AML-193 (cell line): ENCODE data around the gene TPST1.
"Not testable (repeated sequence)": the region's sequence is repeated elsewhere in the genome, so short reads cannot be mapped to it uniquely, and the experiment has no call there.

Source experiments
- DNase-seq, 2 experiments: peaks; one replicate each; lab custom pipeline; 2025; lab: John Stamatoyannopoulos, UW

The TPST1 gene

DNA sequence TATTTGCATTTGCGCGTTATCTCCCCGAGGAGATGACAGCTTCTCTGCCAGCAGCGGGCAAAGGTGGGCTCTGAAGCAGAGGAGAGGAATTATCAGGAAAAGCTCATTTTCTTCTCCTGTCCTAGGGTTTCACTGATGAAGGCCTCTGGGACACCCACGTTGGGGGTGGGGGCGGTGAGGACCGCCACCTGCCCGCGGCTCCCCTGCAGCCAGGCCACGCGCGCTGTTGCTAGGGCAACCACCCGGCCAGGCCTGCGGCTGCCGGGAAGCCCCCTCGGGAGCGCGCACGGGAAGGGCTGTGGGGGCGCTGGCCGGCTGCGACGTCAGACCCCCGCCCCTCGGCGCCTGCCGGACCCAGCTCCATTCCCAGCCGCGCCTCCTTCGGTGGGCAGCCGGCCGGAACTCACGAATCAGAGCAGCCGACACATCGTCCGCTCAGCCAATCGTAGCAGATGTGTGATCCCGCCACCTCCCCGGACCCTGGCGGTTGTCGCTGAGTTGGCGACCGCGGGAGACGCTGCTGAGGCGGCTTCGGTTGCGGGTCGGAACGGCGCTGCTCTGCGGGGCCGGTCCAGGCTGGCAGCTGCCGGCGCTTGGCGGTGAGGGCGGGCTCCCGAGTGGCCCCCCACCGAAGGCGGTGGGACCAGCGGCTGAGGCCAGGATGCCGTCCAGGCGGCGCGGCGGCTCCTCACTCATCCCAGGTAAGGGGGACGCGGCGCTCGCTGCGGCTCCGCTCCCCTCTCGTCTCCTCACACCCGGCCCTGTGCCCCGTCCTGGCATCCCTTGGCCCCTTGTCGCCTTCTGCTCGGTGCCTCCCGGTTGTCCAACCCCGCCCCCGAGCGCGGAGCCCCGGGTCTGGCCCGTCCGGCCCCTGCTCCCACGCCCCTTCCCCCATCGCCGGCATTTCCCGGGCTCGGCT, at the start of gene TPST1:
Gene TPST1 (plus strand): TSS at position 513 of the 919 bp plus-strand sequence. CDS start 35,092 bp downstream, outside the sequence.
- peak; percentile 64 for DNase-seq

DNA sequence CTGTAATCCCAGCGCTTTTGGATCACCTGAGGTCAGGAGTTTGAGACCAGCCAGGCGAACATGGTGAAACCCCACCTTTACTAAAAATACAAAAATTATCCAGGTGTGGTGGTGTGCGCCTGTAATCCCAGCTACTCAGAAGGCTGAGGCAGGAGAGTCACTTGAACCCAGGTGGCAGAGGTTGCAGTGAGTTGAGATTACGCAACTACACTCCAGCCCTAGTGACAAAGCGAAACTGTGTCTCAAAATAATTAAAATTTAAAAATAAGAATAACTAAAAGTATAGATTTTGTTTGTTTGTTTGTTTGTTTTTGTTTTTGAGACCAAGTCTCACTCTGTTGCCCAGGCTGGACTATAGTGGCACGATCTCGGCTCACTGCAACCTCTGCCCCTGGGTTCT, 49.1 kb upstream of the TPST1 start:
- DNase-seq, result not testable (repeated sequence)

DNA sequence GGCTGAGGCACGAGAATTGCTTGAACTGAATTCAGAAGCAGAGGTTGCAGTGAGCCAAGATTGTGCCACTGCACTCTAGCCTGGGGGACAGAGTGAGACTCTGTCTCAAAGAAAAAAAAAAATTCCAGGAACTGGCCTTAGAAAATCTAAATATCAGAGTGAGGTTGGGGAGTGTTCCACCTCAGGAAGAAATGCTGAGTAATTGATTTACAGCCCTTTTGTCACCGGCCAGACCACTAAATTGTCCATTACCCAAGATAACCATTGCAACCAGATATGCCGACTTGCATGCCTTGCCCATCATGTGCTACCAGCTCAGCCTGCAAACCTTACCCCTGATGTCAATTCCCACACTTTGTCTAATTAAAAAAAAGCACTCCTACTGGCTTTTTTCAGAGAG, 48.1 kb upstream of the TPST1 start:
- DNase-seq, result no peak

DNA sequence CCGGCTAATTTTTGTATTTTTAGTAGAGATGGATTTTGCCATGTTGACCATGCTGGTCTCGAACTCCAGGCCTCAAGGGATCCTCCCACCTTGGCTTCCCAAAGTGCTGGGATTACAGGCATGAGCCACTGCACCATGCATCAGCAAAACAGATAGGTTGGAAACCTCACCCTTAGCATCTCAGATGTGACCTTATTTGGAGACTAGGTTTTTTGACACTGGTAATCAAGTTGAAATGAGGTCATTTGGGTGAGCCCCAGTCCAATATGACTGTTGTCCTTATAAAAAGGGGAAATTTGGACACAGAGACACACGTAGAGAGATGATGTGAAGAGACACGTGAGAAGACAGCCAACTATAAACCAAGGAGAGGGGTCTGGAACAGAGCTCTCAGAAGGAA, 42.5 kb upstream of the TPST1 start:
- no peak for DNase-seq

DNA sequence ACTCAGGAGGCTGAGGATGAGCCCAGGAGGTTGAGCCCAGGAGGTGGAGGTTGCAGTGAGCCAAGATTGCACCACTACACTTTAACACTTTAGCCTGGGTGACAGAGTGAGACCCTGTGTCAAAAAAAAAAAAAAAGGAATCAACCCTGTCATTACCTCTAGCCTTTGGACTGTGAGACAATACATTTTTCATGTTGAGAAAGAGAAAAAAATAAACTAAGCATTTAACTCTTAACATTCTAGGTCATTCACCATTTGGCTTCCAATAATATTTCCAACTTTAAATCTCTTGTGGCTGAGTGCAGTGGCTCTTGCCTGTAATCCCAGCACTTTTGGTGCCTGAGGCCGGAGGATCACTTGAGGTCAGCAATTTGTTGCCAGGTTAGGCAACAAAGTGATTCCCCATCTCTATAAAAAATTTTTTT, 41.9 kb upstream of the TPST1 start:
- DNase-seq, result no peak

DNA sequence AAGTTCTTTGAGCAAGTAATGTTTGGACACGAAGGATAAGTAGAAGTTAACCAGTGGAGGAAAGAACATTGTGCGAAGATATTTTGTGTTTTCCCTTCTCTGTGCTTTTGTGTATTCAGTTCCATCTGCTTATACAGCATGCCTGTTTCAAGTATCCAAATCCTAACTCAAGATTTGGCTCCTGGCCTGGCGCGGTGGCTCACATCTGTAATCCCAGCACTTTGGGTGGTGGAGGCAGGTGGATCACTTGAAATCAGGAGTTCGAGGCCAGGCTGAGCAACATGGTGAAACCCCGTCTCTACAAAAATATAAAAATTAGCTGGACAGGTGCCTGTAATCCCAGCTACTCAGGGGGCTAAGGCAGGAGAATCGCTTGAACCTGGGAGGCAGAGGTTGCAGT, 40.8 kb upstream of the TPST1 start:
- no peak for DNase-seq

DNA sequence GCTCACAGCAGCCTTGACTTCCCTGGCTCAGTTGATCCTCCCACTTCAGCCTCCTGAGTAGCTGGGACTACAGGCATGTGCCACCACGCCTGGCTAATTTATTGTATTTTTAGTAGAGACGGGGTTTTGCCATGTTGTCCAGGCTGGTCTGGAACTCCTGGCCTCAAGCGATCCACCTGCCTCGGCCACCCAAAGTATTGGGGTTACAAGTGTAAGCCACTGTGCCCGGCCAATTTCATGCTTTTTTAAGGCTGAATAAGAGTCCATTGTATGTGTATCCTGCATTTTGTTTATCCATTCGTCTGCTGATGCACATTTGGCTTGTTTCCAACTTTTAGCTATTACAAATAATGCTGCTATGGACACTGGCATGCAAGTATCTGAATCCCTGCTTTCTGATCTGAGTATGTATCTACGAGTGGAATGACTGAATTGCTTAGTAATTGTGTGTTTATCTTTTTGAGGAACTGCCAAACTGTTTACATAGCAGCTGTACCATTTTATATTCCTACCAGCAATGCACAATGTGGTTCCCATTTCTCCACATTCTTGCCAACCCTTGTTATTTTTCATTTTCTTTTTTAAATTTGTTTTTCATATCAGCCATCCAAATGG, 37.3 kb upstream of the TPST1 start:
- DNase-seq, result no peak

DNA sequence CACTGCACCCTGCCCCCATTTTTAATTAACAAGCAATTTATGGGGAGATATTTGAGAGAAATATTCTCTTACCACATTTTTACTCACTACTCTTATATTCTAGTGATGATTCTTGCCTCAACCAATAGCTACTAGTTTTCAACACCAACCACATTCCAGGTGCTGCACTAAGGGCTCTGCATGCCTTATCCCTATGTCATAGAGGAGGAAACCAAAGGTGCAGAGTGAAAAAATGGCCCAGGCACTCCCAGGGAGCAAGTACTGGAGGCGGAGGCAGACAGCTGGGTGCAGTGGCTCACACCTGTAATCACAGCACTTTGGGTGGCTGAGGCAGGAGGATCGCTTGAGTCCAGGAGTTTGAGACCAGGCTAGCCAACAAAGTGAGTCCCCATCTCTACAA, 35.5 kb upstream of the TPST1 start:
- DNase-seq, result no peak

DNA sequence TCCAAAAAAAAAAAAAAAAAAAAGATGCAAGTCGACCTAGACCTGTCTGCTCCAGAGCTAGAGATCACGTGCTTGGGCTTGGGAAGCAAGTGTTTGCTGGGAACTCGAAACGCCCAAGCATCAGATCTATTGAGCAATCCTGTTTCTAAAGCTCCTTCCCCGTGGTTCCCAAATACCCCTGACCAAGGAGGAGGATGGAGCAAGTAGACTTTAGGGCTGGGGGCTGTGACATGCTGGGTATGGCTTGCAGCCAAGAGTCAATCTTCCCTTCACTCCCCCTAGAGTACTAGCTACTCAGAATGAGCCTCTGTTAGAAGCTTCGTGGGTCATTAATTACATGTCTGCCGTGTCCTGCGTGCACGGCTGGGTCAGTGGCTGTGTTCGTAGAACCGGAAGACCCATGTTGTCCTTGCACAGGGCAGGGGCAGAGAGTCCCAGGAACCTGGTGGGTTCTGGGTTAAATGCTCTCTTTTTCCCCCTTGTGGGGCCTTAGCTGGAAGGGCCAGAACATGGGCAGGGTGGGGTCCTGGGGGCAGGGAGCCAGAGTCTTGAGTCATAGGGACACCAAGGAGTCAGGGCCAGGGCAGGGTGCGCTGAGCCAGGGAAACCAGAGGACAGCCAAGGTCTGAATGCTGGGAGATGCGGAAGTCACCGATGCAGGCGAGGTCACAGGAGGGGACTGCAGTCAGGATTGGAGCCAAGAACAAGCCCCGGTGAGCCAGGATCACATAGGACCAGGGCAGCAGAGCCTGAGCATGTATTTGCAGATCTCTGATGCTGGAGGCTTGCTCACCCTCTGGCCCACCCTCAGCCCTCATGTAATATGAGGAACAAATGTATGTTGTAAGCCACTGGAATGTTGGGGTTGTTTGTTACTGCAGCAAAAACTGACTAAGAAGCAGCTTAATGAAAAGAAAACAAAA, 34.6 kb upstream of the TPST1 start:
- DNase-seq, result no peak

DNA sequence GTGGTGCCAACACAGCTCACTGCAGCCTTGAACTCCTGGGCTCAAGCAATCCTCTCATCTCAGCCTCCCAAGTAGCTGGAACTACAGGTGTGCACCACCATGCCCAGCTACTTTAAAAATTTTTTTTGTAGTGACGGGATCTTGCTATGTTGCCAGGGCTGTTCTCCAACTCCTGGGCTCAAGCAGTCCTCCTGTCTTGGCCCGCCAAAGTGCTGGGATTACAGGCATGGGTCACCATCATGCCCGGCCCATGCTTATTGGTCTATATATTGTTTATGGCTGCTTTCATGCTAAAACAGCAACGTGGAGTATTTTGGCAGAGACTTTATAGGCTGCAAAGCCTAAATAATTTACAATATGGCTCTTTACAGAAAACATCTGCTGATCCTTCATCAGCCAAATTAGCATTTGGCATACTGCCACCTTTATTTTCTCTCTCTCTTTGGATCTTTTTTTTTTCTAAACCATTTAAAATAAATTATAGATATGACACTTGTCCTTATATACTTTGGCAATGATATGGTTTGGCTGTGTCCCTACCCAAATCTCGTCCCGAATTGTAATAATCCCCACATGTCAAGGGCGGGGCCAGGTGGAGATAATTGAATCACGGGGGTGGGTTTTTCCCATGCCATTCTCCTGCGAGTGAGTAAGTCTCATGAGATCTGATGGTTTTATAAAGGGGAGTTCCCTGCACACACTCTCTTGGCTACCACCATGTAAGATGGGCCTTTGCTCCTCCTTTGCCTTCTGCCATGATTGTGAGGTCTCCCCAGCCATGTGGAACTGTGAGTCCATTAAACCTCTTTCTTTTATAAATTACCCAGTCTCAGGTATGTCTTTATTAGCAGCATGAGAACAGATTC, 32.4 kb upstream of the TPST1 start:
- not testable (repeated sequence) for DNase-seq

DNA sequence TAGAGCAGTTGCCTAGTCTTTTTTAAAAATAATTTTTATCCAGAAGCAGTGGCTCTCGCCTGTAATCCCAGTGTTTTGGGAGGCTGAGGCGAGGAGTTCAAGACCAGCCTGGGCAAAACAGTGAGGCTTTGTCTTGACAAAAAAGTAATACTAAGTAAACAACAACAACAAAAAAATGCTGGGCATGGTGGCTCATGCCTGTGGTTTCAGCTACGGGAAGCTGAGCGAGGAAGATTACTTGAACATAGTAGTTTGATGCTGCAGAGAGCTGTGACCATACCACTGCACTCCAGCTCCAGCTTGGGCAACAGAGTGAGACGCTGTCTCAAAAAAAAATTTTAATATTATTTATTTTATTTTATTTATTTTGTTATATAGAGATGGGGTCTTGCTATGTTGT, 31.3 kb upstream of the TPST1 start:
- DNase-seq, result no peak

DNA sequence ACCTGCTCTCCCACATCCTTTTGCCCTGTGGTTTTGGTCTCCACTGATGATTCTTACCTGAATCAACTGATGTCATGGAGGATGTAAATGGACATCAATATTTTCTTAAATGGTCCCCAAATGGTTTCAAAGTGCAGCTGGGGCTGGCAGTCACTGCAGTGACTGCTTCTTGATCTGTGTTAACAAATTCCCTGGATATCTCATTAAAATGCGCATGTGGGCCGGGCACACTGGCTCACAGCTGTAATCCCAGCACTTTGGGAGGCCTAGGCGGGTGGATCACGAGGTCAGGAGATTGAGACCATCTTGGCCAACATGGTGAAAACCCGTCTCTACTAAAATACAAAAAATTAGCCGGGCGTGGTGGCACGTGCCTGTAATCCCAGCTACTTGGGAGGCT, 30.1 kb upstream of the TPST1 start:
- DNase-seq, result not testable (repeated sequence)

DNA sequence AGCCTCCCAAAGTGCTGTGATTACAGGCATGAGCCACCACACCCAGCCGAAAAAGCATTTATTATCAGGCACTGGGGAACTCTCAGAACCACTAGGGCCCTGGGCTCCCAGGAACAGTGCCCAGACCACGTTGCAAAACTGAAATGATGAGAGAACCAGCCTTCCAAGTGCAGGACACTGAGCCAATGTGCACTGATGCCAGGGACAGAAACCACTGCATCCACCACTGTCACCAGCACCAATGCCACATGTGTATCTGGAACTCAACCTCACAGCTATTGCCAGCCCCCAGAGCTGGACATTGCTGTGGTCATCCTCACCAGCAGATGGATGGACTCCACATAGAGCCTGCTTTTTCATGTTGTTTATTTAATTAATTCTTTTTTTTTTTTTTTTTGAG, 28.2 kb upstream of the TPST1 start:
- no peak for DNase-seq

DNA sequence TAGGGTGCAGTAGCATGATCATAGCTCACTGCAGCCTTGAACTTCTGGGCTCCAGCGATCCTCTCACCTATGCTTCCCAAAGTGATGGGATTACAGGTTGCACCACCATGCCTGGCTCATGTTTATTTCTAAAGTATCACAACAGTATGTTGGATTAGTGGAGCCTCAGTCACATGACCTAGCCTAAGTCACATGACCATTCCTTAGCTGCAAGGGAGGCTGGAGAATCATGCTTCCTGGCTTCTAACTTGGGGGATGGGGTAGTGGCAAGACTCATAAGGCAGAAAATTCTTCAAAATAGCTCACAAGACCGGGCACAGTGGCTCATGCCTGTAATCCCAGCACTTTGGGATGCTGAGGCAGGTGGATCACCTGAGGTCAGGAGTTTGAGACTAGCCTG, 26.9 kb upstream of the TPST1 start:
- no peak for DNase-seq

DNA sequence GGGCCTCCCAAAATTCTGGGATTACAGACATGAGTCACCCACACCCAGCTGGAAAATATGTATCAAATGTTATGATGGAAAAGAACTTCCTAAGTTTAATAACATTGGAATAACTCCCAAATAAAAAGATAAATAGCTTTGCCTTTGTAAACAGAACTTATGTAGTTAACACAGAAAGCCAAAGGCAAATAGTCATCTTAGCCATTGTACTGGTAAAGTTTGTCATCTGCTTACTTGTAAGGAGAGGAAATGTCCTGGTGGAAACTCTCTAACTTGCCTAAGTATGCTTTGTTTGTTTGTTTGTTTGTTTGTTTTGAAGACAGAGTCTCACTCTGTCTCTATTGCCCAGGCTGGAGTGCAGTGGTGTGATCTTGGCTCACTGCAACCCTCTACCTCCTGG, 23.8 kb upstream of the TPST1 start:
- no peak for DNase-seq

DNA sequence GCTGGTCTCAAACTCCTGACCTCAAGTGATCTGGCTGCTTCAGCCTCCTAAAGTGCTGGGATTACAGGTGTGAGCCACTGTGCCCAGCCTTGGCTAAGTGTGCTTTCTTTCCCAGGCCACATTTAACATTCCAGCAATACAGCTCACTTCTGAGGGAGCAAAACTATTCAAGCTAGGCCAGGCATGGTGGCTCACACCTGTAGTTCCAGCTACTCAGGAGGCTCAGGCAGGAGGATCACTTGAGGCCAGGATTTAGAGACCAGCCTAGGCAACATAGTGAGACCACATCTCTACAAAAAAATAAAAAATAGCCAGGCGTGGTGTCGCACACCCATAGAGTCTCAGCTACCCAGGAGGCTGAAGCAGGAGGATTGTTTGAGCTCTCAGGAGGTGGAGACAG, 23.3 kb upstream of the TPST1 start:
- DNase-seq, result no peak

DNA sequence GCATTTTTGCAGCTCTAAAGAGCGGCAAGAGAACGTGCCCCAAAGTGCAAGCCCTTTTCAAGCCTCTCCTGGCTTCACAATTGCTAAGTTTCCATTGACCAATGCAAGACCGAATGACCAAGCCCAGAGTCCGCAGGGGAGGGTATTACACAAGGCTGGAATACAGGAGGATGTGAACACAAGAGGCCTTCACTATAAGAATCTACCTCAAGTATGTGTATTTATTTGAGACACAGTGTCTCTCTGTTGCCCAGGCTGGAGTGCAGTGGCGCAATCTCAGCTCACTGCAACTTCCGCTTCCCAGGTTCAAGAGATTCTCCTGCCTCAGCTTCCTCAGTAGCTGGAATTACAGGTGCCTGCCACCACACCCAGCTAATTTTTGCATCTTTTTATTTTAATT, 22.2 kb upstream of the TPST1 start:
- DNase-seq, result no peak

DNA sequence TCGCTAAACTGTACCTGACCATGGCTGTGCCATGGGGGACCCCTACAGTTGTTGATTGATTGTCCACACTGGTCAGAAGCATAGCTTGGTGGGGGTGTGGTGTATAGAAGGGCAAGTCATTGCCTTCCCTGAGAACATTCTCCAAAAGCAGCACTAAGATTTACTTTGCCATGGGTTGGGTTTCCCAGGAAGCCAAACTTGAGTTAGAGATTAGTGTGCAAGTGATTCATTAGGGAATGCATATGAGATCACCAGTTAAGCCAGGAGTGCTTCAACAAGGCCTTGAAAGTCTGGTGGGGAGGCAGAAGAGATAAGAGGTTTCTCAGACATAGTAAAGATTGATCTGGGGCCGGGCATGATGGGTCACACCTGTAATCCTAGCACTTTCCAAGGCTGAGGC, 21.4 kb upstream of the TPST1 start:
- no peak for DNase-seq

DNA sequence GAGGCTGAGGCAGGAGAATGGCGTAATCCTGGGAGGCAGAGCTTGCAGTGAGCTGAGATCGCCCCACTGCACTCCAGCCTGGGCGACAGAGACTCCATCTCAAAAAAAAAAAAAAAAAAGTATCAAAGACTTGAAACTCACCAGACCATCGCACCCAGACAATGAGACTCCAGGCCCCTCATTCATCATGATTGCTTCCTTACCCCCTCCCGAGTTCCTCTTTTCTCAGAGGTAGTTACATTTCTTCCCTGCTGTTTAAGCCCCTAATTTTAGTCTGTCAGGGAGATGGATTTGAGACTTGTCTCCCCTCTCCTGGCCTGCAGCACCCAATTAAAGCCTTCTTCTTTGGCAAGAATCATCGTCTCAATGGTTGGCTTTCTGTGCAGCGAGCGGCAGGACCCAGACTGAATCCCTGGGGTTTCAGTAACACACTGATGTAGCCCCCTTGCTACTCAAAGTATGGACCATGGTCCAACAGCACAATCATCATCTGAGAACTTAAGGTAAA, 19.4 kb upstream of the TPST1 start:
- DNase-seq, result no peak

DNA sequence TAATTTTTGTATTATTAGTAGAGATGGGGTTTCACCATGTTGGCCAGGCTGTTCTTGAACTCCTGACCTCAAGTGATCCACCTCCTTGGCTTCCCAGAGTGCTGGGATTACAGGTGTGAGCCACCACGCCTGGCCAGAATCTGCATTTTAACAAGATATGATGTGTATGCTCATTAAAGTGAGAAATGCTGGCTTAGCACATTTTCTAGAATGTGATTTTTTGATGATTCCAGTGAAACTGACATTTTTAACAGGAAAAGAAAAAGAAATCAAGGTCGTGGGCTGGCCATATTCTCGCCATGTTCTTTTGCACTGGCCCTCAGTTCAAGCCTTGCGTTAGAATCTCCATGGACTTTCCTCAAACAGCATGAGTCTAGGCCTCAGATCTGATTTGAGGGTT, 18.1 kb upstream of the TPST1 start:
- no peak for DNase-seq

DNA sequence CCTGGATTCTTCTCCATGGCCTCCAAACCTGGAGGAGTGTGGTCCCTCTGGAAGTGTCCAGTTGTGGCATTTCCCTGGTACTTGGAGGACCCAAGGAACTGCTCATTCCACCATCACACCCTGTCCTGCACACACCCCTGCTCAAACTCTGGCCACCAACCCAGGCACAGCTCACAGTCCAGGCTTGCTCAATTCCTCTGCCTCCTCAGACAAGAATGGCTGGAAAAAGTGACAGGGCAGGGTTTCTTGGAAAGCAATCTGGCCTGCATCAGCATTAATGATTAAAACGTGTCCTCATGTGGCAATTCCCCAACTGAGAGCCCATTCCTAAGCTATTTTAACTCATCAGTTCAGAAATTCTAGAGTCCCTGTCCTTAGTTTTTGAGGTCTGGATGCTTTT, 17.2 kb upstream of the TPST1 start:
- DNase-seq, result no peak
